OCI-LY3 (cell line): ENCODE measurements around the gene DCHS2.

Experiments
- CTCF ChIP-seq: fragments of 200-600, 300-600 bp; sonication (generic); IDR thresholded peaks from 2 replicates; pipeline ENCODE4 v1.5.1; 2014; ENCODE audit warnings: antibody characterized with exemption, low read length, low read depth
- EZH2phosphoT487 ChIP-seq: fragments of 200-600 bp; shearing (Covaris generic); IDR thresholded peaks from 2 replicates; pipeline ENCODE4 v1.6.1; 2018; ENCODE audit warnings: antibody characterized with exemption, mixed run types, low read depth

GRCh38 chr4:154364066-154364845 is 127.3 kb downstream of the DCHS2 start:
- no peak for TF ChIP-seq CTCF
- no peak for TF ChIP-seq EZH2phosphoT487
